NCI-H345 (cell line): Measurements from ENCODE around the gene SPNS1.
A peak's percentile ranks its signal among the peaks of the same experiment; 100 is the strongest.
"Not testable (repeated sequence)": the region's sequence is repeated elsewhere in the genome, so short reads cannot be mapped to it uniquely, and the experiment has no call there.

ENCODE experiments used
- DNase-seq: peaks from one replicate; lab custom pipeline; 2025; lab: John Stamatoyannopoulos, UW

SPNS1 gene

GRCh38 chr16:28958216-28958615, 16.4 kb upstream of the SPNS1 start:
- no peak for DNase-seq

- no peak for DNase-seq
These were observed 15.7 kb upstream of the SPNS1 start for GRCh38 chr16:28958836-28959235.

DNA sequence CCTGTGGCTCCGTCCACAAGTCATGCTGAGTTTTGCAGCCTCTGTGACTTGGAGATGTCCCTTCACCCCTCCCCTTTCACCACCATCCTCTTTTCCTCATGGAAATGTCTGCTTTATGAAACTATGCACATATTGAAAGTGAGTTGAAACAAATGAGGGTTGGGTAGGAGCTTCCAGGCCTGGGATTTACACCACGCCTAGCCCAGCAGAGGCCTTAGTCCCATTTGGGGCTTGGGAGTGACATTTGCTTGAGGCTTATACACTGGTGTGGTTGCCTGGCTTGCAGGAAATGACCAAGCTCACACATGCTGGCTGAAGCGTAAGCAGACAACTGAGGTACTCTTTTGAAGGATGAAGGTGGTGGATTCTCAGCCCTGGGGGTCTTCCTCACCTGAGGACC, 10.5 kb upstream of the SPNS1 start:
- DNase-seq, result no peak

- no peak for DNase-seq
These were observed 10.1 kb upstream of the SPNS1 start for GRCh38 chr16:28964496-28964895.

- no peak for DNase-seq
These were observed 7.4 kb upstream of the SPNS1 start for GRCh38 chr16:28967156-28967555.

DNA sequence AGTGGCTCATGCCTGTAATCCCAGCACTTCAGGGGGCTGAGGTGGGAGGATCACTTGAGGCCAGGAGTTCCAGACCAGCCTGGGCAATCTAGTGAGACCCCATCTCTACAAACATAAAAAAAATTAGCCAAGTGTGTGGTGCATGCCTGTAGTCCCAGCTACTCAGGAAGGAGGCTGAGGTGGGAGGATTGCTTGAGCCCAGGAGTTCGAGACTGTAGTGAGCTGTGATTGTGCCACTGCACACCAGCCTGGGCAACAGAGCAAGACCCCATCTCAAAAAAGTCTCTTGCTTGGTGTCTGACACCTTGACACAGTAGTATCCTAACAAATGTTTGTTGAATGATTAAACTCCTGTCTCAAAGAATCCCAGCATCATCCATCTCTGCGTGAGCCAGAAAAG, 4.9 kb upstream of the SPNS1 start:
- not testable (repeated sequence) for DNase-seq

DNA sequence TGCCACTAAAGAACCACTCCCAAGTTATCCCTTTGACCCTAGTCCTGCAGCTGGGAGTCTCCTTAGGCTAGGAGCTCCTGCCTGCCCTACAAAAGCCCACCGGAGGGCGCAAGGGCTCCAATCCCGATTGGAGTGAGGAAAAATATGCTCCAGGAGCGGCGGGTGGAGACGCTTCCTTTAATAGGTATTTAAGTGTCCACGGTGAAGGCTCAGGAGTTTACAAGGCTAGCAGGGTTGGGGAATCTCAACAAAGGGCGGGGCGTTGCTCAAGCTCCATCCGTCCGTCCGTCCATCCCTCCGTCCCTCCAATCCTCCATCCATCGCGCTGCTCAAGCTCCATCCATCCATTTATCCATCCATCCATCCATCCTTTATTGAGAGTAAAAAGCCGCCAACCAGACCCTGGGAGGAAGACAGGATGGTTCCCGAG, 556 bp upstream of the SPNS1 start:
- DNase-seq, result peak; percentile 73

GRCh38 chr16:28975158-28975599, 601 bp downstream of the SPNS1 start:
- no peak for DNase-seq

DNA sequence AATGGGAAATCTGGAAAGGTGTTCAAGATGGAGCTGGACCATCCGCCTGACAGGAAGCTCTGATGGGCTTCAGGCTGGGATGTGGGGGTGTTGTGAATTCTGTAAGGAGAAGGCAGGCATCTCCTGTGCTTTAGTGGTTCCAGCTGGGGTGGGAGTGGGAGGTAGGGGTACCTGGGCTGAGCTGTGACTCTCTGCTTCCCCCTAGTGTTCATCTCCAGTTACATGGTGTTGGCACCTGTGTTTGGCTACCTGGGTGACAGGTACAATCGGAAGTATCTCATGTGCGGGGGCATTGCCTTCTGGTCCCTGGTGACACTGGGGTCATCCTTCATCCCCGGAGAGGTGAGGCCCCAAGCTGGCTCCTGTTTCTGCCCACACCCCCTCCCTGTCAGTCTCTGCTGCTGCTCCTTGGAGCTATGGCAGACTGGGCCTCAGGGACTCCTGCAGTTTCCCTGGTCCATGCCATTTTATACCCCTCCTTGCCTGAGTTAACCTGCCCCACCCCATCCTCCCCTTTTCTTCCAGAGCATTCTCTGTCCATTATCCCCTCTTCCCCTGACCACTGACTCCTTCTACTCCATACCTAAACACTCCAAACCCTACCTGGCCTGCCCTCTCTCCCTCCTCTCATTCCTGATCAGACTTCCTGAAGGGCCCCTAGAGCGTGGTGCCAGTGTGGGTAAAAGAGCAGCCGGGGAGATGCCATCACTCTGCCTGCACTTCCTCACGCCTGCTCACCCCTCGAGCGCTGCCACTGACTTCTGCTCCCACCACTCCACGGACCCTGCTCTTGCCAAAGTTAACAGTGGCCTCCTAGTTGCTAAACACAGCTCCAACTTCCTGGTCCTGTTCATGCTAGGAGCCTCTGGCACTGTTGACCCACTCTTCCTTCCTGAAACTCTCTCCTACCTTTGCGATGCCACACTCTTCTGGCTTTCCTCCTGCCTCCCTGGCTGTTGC, 3.4 kb downstream of the SPNS1 start:
- peak; percentile 24 for DNase-seq

- not testable (repeated sequence) for DNase-seq
These were observed 5.8 kb downstream of the SPNS1 start for GRCh38 chr16:28980330-28980729.

DNA sequence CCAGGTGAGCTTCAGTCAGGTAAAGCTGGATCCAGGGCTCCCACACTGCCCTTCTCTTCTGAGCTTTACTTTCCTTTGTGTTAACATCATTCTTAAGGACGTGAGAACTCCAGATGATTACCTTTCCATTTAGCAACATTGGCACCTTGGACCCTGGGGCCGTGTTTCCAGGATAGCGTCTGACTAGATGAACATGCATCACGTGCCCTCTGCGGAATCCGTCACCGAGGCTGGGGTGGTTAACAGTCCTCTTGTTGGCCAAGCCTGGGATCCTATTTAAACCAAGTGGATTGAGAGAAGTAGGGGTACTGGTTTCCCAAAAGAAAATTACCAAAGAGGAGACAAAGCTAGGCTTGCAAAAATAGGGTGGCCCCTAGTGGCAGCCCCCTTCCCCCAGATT, 6.4 kb downstream of the SPNS1 start:
- no peak for DNase-seq

DNA sequence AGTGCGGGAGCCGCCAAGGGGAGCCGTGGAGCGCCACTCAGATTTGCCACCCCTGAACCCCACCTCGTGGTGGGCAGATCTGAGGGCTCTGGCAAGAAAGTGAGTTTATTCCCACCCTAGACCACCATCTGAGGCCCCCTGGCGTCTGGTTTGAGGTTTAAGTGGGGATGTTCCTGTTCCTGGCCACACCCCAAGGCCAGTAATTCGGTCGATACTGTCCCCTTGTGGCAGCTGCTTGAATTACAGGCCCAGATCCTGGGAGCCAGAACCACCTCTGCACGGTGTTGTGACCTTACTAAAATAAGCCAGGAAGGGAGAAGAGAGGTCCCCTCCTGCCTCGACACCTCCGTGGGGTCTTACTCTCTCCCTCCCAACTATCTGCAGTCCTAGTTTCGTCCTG, 6.9 kb downstream of the SPNS1 start:
- DNase-seq, result no peak

DNA sequence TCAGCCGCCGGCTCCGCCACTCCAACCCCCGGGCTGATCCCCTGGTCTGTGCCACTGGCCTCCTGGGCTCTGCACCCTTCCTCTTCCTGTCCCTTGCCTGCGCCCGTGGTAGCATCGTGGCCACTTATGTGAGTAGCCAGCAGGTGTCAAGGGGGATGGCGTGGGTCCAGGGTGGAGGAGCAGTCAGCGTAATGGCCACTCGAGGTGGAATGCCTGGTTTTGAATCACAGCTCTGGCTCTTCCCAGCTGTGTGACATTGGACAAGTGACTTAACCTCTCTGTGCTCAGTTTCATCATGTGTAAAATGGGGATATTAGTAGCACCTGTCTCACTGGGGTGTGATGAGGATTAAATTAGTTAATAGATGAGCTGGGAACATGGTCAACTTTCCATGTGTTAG, 7.8 kb downstream of the SPNS1 start:
- DNase-seq, result no peak

DNA sequence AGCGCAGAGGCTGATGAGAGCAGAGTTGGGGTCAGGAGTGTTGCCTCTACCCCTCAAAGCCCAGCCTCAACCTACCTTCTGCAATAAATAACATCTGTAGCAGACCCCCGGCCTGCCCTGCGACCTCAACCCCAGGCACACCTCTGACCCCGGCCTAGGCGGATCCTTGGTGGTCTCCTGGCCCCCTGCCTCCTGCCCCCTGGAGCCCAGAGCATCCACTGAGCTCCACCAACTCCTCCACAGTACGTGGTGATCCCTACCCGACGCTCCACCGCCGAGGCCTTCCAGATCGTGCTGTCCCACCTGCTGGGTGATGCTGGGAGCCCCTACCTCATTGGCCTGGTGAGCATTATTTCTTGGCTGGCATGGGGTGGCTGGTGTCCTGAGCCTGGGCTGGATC, 8.4 kb downstream of the SPNS1 start:
- no peak for DNase-seq

- DNase-seq, result no peak
These were observed 9.1 kb downstream of the SPNS1 start for GRCh38 chr16:28983644-28984043.

DNA sequence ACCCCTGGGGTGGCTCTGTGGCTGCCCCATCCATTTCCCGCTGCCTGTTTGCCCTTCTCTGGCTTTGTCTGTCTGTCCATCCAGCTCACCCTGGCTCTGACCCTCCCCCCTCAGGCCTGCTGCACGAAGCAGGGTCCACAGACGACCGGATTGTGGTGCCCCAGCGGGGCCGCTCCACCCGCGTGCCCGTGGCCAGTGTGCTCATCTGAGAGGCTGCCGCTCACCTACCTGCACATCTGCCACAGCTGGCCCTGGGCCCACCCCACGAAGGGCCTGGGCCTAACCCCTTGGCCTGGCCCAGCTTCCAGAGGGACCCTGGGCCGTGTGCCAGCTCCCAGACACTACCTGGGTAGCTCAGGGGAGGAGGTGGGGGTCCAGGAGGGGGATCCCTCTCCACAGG, 9.5 kb downstream of the SPNS1 start:
- no peak for DNase-seq

GRCh38 chr16:28984619-28985135, 10.1 kb downstream of the SPNS1 start, which contains the start of gene LAT:
Gene LAT (plus strand): TSS chr16:28985052. CDS start chr16:28985418, 366 bp downstream.
- no peak for DNase-seq

DNA sequence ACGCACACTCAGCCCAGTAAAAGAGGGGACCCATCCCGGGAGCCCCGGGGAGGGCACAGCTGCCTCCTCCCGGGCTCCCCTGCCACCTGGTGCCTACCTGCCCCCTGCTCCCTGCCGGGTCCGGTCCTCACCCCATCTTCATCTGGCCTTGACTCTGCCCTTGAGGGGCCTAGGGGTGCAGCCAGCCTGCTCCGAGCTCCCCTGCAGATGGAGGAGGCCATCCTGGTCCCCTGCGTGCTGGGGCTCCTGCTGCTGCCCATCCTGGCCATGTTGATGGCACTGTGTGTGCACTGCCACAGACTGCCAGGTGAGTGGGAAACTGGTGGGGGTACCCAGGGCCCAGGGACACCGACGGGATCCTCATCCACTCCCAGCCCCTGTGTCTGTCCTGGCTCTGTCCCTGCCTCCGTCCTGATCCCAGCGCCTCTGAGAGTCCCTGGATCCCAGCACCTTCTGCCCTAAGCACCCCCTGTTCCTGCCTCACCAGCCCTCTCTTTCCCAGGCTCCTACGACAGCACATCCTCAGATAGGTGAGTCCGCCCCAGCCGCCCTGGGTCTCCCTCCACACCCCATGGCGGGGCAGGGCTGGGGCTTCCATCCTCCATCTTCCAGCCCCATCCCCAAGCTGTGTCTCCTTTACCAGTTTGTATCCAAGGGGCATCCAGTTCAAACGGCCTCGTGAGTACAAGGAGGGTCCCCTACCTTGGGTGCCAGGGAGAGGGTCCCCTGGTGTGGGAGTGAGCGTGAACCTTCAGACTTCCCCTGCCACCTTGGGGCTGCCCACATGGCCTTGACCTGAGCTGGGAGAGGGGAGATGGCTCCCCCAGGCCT, 10.8 kb downstream of the SPNS1 start:
- no peak for DNase-seq

GRCh38 chr16:28986046-28986445, 11.5 kb downstream of the SPNS1 start:
- DNase-seq, result no peak

DNA sequence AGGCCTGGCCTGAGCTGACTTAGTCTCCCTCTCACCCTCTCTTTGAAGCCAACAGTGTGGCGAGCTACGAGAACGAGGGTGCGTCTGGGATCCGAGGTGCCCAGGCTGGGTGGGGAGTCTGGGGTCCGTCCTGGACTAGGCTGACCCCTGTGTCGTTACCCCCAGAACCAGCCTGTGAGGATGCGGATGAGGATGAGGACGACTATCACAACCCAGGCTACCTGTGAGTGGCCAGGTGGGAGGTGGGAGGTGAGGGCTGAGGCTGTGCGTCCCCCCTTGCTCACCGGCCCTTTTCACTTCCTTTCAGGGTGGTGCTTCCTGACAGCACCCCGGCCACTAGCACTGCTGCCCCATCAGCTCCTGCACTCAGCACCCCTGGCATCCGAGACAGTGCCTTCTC, 11.9 kb downstream of the SPNS1 start:
- no peak for DNase-seq

DNA sequence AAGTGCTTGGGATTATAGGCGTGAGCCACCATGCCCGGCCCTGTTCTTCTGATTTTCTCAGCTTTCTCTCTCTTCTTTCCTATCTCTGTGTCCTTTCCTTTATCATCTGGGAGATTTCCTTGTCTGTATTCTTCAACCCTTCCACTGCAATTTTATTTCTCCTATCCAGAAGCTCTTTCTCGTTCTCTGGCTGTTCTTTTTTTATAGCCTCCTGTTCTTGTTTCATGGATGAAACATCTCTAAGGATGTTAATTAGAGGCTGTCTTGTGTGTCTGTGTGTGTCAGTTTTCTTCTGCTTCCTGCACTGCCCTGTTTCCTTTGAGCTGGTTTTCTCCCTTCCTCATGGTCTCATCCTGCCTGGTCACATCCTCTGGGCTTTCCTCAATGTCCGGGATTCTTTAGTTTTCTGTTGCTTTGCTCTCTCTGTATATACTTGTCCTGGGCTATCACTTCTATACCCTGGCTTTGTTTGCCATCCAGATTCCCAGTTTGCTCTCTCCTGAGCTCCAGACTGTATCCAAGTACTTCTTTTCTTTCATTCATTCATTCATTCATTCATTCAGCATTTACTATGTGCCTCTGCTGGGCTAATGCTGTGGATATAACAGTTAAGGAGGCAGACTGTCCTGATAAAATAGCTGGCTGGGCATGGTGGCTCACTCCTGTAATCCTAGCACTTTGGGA, 12.7 kb downstream of the SPNS1 start:
- no peak for DNase-seq

GRCh38 chr16:28989363-28989762, 14.8 kb downstream of the SPNS1 start:
- DNase-seq, result no peak
